Suprapubic skin (tissue), 4 donors: ENCODE measurements around the gene SAYSD1.

Experiments
- EP300 ChIP-seq: sonication (generic); formaldehyde crosslinking; IDR thresholded peaks from one replicate; pipeline ENCODE4 v1.6.1; 2017; ENCODE audit warnings: antibody characterized with exemption
- POLR2A ChIP-seq, 2 donors: fragments of 450-650 bp; IDR thresholded peaks; one replicate each; pipeline ENCODE4 v1.6.1; 2017; ENCODE audit warnings: antibody characterized with exemption in 2 of 2, mild to moderate bottlenecking in 2 of 2, moderate library complexity in 2 of 2
- POLR2AphosphoS5 ChIP-seq, 3 donors: sonication (generic); formaldehyde crosslinking; IDR thresholded peaks; one replicate each; pipeline ENCODE4 v1.6.1; 2017; ENCODE audit warnings: antibody characterized with exemption in 3 of 3
- TF ChIP-seq, protein P1 (sequence below), 2 donors: fragments of 200-600 bp in 1 of 2; fragments of 450-650 bp in 1 of 2; sonication (generic) in 1 of 2; IDR thresholded peaks; one replicate each; pipeline ENCODE4 v1.5.1; 2016 to 2019; ENCODE audit warnings: antibody characterized with exemption in 2 of 2, mild to moderate bottlenecking in 1 of 2, moderate library complexity in 1 of 2

DNA sequence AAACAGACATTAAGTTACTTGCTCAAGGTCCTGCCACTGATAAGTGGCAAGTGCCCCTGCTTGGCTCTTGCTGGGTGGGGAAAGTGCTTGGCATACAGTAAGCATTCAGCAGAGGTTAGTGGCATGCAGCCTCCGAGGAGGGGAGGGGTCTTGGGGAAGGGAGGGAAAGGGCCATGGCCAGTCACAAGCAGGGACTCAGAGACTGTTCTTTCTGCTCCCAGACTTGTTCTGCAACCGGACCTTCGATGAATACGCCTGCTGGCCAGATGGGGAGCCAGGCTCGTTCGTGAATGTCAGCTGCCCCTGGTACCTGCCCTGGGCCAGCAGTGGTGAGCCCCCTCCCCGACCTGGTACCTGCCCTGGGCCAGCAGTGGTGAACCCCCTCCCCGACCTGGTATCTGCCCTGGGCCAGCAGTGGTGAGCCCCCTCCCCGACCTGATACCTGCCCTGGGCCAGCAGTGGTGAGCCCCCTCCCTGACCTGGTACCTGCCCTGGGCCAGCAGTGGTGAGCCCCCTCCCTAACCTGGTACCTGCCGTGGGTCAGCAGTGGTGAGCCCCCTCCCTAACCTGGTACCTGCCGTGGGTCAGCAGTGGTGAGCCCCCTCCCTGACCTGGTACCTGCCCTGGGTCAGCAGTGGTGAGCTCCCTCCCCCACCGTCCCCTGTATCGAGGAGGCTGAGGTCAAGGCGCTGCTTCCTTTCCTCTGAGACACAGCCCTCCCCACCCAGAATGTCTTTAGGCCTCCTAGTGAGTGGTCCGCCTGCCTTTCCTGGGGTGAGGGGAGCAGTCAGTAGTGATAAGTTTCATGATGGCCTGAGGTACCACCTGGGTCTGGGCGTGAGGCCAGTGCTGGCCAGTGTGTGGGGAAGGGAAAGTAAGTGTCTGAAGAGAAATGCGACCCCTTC is 57.5 kb downstream of the SAYSD1 start:
- TF ChIP-seq, protein P1, sequence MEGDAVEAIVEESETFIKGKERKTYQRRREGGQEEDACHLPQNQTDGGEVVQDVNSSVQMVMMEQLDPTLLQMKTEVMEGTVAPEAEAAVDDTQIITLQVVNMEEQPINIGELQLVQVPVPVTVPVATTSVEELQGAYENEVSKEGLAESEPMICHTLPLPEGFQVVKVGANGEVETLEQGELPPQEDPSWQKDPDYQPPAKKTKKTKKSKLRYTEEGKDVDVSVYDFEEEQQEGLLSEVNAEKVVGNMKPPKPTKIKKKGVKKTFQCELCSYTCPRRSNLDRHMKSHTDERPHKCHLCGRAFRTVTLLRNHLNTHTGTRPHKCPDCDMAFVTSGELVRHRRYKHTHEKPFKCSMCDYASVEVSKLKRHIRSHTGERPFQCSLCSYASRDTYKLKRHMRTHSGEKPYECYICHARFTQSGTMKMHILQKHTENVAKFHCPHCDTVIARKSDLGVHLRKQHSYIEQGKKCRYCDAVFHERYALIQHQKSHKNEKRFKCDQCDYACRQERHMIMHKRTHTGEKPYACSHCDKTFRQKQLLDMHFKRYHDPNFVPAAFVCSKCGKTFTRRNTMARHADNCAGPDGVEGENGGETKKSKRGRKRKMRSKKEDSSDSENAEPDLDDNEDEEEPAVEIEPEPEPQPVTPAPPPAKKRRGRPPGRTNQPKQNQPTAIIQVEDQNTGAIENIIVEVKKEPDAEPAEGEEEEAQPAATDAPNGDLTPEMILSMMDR (IDR thresholded peaks at IDR 0.05), result no peak
- TF ChIP-seq POLR2A (IDR thresholded peaks at IDR 0.05), result no peak
- TF ChIP-seq EP300, result no peak
- TF ChIP-seq POLR2AphosphoS5 (IDR thresholded peaks at IDR 0.05), result no peak
